NB4 (cell line): ENCODE results near the gene ADAMTS13.

Experiments used
- CTCF ChIP-seq: IDR thresholded peaks from one replicate; pipeline ENCODE4 v1.5.1; 2012; ENCODE audit warnings: low read depth, low read length
- POLR2A ChIP-seq: IDR thresholded peaks from 2 replicates; pipeline ENCODE4 v1.6.1; 2011; ENCODE audit warnings: mild to moderate bottlenecking; ENCODE audit not compliant: insufficient read length; ENCODE audit errors: extremely low read depth

DNA sequence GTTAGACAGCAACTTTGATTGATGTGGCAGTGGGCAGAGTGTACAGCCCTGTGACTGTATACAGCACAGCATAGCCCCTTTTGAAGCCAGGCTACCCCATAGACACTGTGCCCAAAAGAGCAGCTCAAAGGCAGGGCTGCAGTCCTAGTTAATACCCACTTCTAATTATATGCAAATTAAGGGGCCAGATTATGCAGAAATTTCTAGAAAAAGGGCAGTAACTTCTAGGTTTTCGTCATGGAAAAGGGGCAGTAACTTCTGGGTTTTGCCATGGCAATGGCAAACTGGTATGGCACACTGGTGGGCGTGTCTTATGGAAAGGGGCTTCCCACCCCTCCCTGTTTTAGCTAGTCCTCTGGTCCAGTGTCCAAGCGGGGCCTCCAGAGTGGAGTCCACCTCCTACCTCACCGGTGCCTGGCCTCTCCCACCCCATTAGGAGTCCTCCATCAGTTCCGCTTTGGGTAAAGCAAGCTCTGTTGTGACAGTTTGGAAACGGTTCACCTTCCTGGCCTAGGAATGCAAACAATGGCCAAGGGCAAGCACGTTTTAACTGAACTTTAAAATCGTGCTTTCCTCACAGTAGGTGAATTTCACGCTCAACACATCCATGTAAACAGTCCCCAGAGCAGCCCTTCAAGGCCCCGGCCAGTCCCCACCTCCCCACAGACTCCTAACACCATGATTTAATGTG, 5.6 kb downstream of the ADAMTS13 start:
- no peak for TF ChIP-seq CTCF
- no peak for TF ChIP-seq POLR2A
